NCI-H2081 treated with DMSO at 0.1 percent for 48 hours (cell line): Measurements from ENCODE around the gene FKBP6.
"Not testable (repeated sequence)": the region's sequence is repeated elsewhere in the genome, so short reads cannot be mapped to it uniquely, and the experiment has no call there.

Experiments used
- DNase-seq: peaks from one replicate; lab custom pipeline; 2025; lab: John Stamatoyannopoulos, UW

The FKBP6 gene

GRCh38 chr7:73327922-73328321 lies at the start of gene FKBP6, which contains the start of gene TRIM50:
FKBP6 (plus strand) TSS chr7:73328161; CDS start chr7:73328429, 268 bp downstream.
TRIM50 (minus strand) TSS chr7:73328082; CDS start chr7:73324787, 3,295 bp downstream.
- not testable (repeated sequence) for DNase-seq

- not testable (repeated sequence) for DNase-seq
Measured at GRCh38 chr7:73297235-73297634, 30.7 kb upstream of the FKBP6 start.

- not testable (repeated sequence) for DNase-seq
Measured at GRCh38 chr7:73297706-73298105, 30.3 kb upstream of the FKBP6 start.

- DNase-seq, result not testable (repeated sequence)
Measured at GRCh38 chr7:73299812-73300211, 28.1 kb upstream of the FKBP6 start.

- not testable (repeated sequence) for DNase-seq
Measured at GRCh38 chr7:73301108-73301507, 26.9 kb upstream of the FKBP6 start.

- not testable (repeated sequence) for DNase-seq
Measured at GRCh38 chr7:73302846-73303245, 25.1 kb upstream of the FKBP6 start.

GRCh38 chr7:73303546-73303945 lies 24.4 kb upstream of the FKBP6 start:
- DNase-seq, result no peak

- no peak for DNase-seq
Measured at GRCh38 chr7:73304071-73304470, 23.9 kb upstream of the FKBP6 start.

GRCh38 chr7:73304612-73305387 lies 23.2 kb upstream of the FKBP6 start:
- not testable (repeated sequence) for DNase-seq

- DNase-seq, result no peak
Measured at GRCh38 chr7:73307436-73307835, 20.5 kb upstream of the FKBP6 start.

- DNase-seq, result no peak
Measured at GRCh38 chr7:73308074-73308664, 19.8 kb upstream of the FKBP6 start.

GRCh38 chr7:73308665-73309214 lies 19.2 kb upstream of the FKBP6 start, which contains the start of gene NSUN5:
NSUN5 (minus strand) TSS chr7:73308826; CDS start chr7:73308790, 36 bp downstream.
- no peak for DNase-seq

GRCh38 chr7:73311421-73311820 lies 16.5 kb upstream of the FKBP6 start:
- not testable (repeated sequence) for DNase-seq

GRCh38 chr7:73312831-73313520 lies 15.0 kb upstream of the FKBP6 start:
- DNase-seq, result no peak

GRCh38 chr7:73313521-73313906 lies 14.4 kb upstream of the FKBP6 start:
- no peak for DNase-seq

- no peak for DNase-seq
Measured at GRCh38 chr7:73314271-73314670, 13.7 kb upstream of the FKBP6 start.

GRCh38 chr7:73316521-73316920 lies 11.4 kb upstream of the FKBP6 start:
- DNase-seq, result no peak

GRCh38 chr7:73318656-73319204 lies 9.2 kb upstream of the FKBP6 start:
- not testable (repeated sequence) for DNase-seq

GRCh38 chr7:73319541-73319940 lies 8.4 kb upstream of the FKBP6 start:
- not testable (repeated sequence) for DNase-seq

- DNase-seq, result not testable (repeated sequence)
Measured at GRCh38 chr7:73320009-73320408, 8.0 kb upstream of the FKBP6 start.

GRCh38 chr7:73323434-73324080 lies 4.4 kb upstream of the FKBP6 start:
- DNase-seq, result not testable (repeated sequence)
